Measurements from ENCODE around the gene EVI5. TPM values are rescaled to one million over a fixed set of nuclear protein-coding genes. Genes with fewer than 3 reads are reported as not detected.

EVI5 gene
- polyA plus RNA-seq, 2 of the 4 experiments (the other 2 are of a cell fraction) = 10.2 to 10.4 TPM

DNA sequence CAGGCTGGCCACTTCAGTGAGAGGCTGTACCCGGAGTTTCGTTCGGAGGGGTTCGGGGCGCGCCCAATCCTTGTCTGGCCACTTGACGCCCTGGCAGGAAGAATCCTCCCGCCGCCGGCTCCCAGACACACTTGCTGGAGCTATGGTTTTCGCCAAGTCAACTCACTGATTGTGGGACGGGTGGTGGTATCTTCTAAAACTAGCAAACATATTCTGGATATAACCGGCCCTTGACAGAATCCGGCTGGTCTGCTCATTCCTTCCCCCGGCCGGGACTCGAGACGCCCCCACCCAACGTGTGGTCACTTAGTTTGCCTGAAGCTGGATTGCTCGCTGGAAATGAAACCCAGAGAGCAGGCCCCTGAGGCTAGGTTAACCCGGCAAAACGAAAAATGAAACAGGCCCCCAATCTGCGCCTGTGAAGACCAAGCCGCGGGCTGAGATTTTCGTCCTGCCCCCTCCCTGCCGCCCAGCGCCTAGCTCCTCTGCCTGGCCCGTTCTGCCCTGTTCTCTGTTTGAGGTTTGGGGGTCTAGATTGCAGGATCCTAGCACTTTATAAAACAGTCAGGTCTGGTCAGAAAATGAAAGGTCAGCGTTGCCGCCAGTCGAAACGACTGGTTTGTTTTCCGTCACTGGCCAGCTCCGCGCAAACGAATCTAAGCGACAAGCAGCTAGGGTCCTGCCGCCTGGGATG is 302.8 kb downstream of the EVI5 start:
- FAIRE-seq (no peak), ATAC-seq (0 out of 6 replicates have a peak, but pooled peaks of 1 of the 2 experiments have one; percentile 3), DNase-seq (ENCODE audit: low read depth in 1 of 2, low spot score in 1 of 2) (no peak)
- CTCF ChIA-PET = interaction anchor here (0.6 to 1.0 kb wide), 2 partner anchors 21 to 40 kb away, joined by 3 to 4 read pairs; no protein-coding TSS in a partner anchor
- POLR2A ChIA-PET = no interaction called here
- WGBS (ENCODE audit: missing lambda C conversion rate) = 35% methylated on average over 23 of the region's 39 CpGs
- H3K4me1 ChIP-seq = peaks cover 28% of the 10 kb centered on the region; the same call in 2 of the 3 replicates
- H3K9me3 ChIP-seq = no peaks in the 10 kb centered on the region
- no peak for TF ChIP-seq HOXB5 (CRISPR knock-in tag; IDR thresholded peaks at IDR 0.05)
- no peak for TF ChIP-seq GATA3 (IDR thresholded peaks at IDR 0.05; ENCODE audit: borderline replicate concordance)
- TF ChIP-seq HOXB13 (CRISPR knock-in tag; IDR thresholded peaks at IDR 0.05; ENCODE audit: low read depth) = no peak
- no peak for TF ChIP-seq FOSB (CRISPR knock-in tag; IDR thresholded peaks at IDR 0.05)
- TF ChIP-seq NPAS2 (CRISPR knock-in tag; IDR thresholded peaks at IDR 0.05; ENCODE audit: borderline replicate concordance) = no peak
- TF ChIP-seq ZNF302 (CRISPR knock-in tag; IDR thresholded peaks at IDR 0.05) = no peak
- TF ChIP-seq FOXS1 (CRISPR knock-in tag; IDR thresholded peaks at IDR 0.05) = no peak
- TF ChIP-seq HEYL (CRISPR knock-in tag; IDR thresholded peaks at IDR 0.05) = no peak
- TF ChIP-seq EP300 (IDR thresholded peaks at IDR 0.05) = no peak
- no peak for TF ChIP-seq NFE2L2 (conservative IDR thresholded peaks at IDR 0.05; ENCODE audit: low read length)
- peak overlapping the region; percentile 66 for H3K4me3 ChIP-seq
- peak overlapping the region; percentile 99 for H3K4me2 ChIP-seq
- H3K27ac ChIP-seq = no peak overlapping the region

DNA sequence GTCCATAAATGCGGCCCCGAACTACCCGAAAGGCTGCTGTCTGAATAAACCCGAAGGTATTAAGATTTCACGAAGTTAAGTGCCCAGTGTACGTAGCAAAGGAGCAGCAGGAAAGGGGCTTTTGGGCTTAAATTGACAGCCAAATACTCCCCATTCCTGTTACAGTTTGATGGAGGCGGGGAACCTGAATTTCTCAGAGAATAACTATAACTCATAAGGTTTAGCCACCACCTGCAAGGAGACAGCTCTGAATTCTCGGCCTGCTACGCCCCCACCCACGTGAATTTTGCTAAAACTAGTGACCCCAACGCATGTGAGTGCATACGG is 303.3 kb downstream of the EVI5 start:
- WGBS (ENCODE audit: missing lambda C conversion rate) = 80% methylated on average over 10 of the region's 12 CpGs
- CTCF ChIA-PET = interaction anchor here (1.0 kb wide), 1 partner anchor 39 kb away, joined by 3 read pairs; no protein-coding TSS in a partner anchor

More for the DNA sequence above, 303.3 kb downstream of the EVI5 start:
- DNase-seq (ENCODE audit: low read depth in 1 of 2, low spot score in 1 of 2) (no peak), ATAC-seq (no peak), FAIRE-seq (no peak)
- TF ChIP-seq NFE2L2 (conservative IDR thresholded peaks at IDR 0.05; ENCODE audit: low read length) (no peak), TFCP2L1 (CRISPR knock-in tag; IDR thresholded peaks at IDR 0.05) (no peak), NR3C1 (IDR thresholded peaks at IDR 0.05) (no peak), FOXS1 (CRISPR knock-in tag; IDR thresholded peaks at IDR 0.05) (no peak), RARB (CRISPR knock-in tag; IDR thresholded peaks at IDR 0.05) (no peak), NPAS2 (CRISPR knock-in tag; IDR thresholded peaks at IDR 0.05; ENCODE audit: borderline replicate concordance) (no peak), POLR2AphosphoS2 (conservative IDR thresholded peaks at IDR 0.05; ENCODE audit: low read length) (no peak), HEYL (CRISPR knock-in tag; IDR thresholded peaks at IDR 0.05) (no peak)
- TF ChIP-seq, protein P1, sequence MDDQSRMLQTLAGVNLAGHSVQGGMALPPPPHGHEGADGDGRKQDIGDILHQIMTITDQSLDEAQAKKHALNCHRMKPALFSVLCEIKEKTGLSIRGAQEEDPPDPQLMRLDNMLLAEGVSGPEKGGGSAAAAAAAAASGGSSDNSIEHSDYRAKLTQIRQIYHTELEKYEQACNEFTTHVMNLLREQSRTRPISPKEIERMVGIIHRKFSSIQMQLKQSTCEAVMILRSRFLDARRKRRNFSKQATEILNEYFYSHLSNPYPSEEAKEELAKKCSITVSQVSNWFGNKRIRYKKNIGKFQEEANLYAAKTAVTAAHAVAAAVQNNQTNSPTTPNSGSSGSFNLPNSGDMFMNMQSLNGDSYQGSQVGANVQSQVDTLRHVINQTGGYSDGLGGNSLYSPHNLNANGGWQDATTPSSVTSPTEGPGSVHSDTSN (IDR thresholded peaks at IDR 0.05) = no peak
- TF ChIP-seq, protein P2, sequence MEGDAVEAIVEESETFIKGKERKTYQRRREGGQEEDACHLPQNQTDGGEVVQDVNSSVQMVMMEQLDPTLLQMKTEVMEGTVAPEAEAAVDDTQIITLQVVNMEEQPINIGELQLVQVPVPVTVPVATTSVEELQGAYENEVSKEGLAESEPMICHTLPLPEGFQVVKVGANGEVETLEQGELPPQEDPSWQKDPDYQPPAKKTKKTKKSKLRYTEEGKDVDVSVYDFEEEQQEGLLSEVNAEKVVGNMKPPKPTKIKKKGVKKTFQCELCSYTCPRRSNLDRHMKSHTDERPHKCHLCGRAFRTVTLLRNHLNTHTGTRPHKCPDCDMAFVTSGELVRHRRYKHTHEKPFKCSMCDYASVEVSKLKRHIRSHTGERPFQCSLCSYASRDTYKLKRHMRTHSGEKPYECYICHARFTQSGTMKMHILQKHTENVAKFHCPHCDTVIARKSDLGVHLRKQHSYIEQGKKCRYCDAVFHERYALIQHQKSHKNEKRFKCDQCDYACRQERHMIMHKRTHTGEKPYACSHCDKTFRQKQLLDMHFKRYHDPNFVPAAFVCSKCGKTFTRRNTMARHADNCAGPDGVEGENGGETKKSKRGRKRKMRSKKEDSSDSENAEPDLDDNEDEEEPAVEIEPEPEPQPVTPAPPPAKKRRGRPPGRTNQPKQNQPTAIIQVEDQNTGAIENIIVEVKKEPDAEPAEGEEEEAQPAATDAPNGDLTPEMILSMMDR (IDR thresholded peaks at IDR 0.05) = no peak
- TF ChIP-seq, protein P3, sequence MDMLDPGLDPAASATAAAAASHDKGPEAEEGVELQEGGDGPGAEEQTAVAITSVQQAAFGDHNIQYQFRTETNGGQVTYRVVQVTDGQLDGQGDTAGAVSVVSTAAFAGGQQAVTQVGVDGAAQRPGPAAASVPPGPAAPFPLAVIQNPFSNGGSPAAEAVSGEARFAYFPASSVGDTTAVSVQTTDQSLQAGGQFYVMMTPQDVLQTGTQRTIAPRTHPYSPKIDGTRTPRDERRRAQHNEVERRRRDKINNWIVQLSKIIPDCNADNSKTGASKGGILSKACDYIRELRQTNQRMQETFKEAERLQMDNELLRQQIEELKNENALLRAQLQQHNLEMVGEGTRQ (IDR thresholded peaks at IDR 0.05) = no peak
- H3K4me1 ChIP-seq = peaks cover 28% of the 10 kb centered on the region; the same call in 2 of the 3 replicates
- no peak overlapping the region for H3K4me3 ChIP-seq
- no peak overlapping the region for H3K4me2 ChIP-seq
- no peaks in the 10 kb centered on the region for H3K9me3 ChIP-seq
- H3K27ac ChIP-seq = no peak overlapping the region
- POLR2A ChIA-PET = no interaction called here
